ENCODE results near the gene MYEF2.
A peak's percentile ranks its signal among the peaks of the same experiment; 100 is the strongest.

MYEF2 gene

GRCh38 chr15:48143856-48144255 is 34.2 kb downstream of the MYEF2 start:
- DNase-seq: no peak

DNA sequence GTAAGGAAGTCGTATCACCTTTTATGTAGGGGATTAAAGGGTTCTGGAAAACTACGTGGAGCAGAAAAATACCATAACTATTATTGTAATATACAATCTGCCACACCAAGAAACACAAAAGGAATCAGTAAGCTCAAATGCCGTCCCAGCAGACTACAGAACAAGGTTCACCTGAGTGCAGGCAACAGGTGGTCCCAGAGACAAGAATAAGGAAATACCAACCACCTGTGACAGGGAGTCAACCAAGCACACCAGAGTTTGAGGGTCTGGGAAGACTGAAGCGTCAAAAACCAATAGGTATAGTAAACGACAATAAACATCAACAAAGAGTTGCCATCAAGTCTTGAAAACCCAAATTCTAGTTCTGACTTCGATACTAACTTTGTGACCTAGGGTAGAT is 45.2 kb downstream of the MYEF2 start:
- no peak for DNase-seq

GRCh38 chr15:48131324-48131723 is 46.8 kb downstream of the MYEF2 start:
- no peak for DNase-seq

DNA sequence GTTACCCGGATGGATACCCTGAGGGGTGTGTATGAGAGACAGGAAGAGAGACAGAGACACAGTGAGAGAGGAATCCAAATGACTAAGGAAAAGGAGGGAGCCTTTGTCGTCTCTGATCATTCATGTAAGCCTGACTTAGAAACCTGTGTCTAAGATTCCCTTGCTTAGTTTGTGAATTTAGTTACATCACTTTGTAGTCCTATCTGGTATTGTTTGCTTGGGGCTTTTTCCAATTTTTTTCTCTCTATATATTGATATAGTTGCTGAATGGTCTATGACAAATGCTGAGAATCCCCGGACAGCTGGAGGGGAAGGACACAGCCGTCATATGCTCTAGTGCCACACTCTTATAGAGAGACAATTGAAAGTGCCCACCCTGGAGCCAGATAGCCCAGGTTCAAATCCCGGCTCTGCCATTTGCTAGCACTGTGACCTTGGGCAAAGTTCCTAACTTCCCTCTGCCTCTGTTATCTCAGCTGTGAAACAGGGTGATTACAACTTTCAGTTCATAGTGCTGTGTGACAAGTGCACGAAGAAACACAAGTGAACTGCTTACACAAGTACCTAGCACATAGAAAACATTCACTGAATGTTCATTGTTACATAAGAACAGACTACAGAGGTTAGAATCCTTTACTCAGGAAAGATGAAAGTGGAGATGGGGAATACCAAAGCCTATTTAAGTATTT is 51.3 kb downstream of the MYEF2 start:
- DNase-seq: no peak

DNA sequence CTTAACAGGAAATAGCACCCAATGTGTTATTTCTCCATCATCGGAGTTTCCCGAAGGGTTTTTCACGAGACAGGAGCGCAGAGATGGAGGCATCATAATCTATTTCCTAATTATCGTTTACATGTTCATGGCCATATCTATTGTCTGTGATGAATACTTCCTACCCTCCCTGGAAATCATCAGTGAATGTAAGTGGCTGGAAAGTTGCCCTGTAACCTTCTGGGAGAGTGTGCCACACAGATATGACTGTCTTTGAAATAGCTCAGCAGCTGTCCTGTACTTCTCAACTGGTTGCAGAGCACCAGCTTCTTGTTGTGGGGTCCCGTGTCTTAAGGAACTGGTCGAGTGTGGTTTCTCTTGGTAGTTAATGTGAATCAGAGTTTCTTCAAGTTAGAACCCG is 56.2 kb downstream of the MYEF2 start:
- no peak for DNase-seq

DNA sequence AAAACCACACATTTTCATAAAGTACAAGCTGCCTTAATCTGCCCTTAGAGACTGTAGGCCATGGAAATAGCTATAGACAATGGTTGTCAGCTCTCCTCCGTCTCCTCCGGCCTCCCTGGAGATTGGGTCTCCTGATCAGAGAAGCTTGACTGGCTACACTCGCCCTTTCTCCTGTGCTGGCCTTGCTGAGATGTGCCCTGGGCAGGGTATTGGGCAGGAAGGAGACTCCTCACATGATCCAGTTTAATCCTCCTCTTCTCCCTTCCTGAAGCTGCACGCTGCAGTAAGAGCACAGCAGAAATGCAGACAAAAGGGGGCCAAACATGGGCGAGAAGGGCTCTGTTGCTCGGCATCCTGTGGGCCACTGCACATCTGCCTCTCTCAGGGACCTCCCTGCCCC is 57.4 kb downstream of the MYEF2 start, which contains the start of gene SLC24A5:
SLC24A5 (plus strand) TSS at position 246 of the 400 bp plus-strand sequence; CDS start at position 301, 55 bp downstream.
- no peak for DNase-seq

GRCh38 chr15:48119277-48119676 is 58.8 kb downstream of the MYEF2 start:
- no peak for DNase-seq

- no peak for DNase-seq
Measured at GRCh38 chr15:48112242-48112641, 65.9 kb downstream of the MYEF2 start.

DNA sequence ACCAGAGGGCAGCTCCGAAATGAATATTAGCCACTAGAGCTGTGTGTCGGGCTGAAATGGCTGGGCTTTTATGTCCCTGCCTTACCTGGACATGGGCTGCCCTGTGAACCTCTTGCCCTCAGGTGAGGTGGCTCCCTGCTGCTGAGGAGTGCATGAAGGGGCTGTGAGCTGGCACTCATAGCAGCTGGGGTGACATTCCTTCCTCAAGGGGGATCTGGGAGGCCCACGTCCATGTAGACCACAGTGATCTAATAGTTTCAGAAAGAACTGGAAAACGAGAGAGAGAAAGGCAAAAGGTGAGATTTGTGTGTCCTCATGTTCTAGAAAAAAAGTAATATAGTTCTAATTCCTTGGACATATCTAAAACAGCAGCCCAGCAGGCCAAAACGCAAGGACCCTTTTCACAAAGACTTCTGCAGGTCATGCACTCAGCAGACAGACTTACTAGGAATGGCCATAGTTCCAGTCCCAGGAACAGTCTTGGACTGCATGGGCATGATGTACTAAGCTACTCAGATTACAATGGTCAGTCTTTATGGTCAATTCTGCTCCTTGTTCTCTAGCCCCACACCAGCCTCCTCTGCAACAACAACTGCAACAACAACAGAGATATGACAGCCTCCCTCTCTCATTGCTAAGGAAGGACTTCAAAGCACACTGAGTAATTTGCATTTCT is 68.1 kb downstream of the MYEF2 start:
- DNase-seq: no peak

DNA sequence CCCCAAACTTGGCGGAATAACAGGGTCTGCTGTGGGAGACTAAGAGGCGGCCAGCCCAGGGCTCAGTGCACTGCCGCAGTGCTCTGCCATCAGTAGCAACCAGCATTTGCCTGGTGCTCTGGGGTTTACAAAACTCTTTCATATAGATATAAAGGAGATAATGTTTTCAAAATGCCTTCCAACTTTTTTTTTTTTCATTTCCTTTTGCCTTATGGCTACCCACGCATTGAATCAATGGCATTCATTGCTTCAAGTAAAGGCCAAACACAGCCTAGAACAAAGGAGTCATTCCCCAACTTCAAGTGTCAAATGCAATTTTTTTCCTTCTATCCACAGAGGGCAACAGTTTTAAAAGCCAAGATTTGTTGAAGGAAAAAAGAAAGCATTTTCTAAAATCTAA is 68.9 kb downstream of the MYEF2 start:
- no peak for DNase-seq

- no peak for DNase-seq
Measured at GRCh38 chr15:48105936-48106335, 72.2 kb downstream of the MYEF2 start.

- DNase-seq: no peak
Measured at GRCh38 chr15:48103647-48104046, 74.4 kb downstream of the MYEF2 start.

- no peak for DNase-seq
Measured at GRCh38 chr15:48102167-48102566, 75.9 kb downstream of the MYEF2 start.

DNA sequence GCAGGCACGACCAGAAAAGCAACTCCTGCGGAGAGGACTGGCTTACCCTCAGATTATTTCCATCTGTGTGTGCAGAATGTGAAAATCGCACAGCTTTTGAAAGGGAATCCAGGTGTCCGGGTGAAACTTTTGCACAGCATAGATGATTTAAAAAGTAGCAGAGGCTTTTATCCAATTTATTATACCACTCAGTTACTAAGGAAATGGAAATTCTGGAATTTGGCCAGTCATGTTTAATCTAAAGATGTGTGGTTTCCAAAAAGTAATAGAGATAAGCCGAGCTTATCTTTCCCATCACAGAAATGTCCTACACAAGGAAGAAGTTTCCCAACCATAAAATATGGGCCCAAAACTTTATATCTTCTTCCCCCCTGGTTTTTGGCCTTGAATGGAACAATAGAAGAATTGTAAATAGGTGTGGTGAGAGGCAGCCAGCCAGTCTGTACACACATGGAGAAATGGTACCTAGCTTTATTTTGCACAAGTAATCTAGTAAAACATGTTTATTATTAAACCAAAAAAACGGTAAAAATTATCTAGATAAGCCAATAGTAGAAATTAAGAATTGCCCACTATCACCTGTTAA is 76.6 kb downstream of the MYEF2 start:
- DNase-seq: no peak

DNA sequence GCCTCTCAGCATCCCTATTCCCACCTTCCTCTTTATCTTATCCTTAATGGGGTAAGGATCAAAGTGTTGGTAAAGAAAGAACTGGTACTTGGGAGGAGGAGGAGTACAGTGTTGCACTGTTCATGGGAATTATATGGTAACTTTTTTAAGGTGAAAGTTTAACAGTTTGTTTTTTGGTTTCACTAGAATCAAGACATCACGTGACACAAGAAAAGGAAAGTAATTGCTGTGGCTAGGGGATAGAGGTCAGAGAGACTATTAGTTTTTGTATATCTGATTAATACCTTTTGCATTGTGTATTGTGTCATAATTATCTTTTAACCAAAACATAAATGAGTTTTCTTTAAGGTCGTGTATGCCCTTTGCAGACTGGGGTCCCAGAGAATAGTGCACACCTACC is 80.8 kb downstream of the MYEF2 start:
- no peak for DNase-seq

- peak; percentile 34 for DNase-seq
Measured at GRCh38 chr15:48096813-48097212, 81.3 kb downstream of the MYEF2 start.

GRCh38 chr15:48096355-48096786 is 81.7 kb downstream of the MYEF2 start:
- DNase-seq: no peak

DNA sequence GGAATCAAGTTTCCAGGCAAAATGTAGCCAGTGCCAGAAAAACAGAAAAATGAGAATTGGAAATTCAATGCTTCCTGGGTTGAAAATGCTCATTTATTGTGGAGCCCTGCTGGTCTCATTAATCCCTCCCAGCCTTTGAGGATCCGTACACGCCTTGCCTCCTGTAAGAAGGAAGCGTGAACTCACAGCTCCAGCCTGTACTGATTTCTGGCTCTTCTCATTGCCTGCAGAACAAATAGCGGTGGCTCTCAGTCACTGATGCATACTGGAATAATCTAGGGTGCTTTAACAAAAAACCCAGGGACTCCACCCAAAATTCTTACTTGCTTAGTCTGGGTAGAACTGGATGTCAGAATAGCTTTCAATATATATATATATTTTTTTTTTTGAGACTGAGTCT is 86.6 kb downstream of the MYEF2 start:
- DNase-seq: no peak

- DNase-seq: no peak
Measured at GRCh38 chr15:48090666-48091065, 87.4 kb downstream of the MYEF2 start.

- DNase-seq: no peak
Measured at GRCh38 chr15:48090115-48090514, 88.0 kb downstream of the MYEF2 start.

DNA sequence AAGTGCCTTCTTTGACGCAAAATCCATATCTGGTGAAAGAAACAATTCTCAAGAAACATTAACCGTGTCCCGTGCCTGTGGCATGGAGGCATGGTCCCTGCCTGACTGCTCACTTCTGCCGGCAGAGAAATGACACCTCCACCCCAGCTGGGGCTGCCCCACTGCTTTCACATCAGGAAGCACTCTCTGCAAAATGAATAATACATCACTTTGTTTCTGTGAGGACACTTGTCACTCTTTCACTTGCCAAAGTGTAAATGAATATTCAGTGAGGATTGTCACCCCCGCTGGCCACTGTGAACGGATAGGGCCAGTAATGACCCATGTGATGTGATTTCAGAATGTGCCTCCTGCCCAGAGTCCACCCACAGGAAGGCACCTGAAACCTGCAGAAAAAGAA is 88.4 kb downstream of the MYEF2 start:
- DNase-seq: no peak

GRCh38 chr15:48087844-48088243 is 90.3 kb downstream of the MYEF2 start:
- no peak for DNase-seq

DNA sequence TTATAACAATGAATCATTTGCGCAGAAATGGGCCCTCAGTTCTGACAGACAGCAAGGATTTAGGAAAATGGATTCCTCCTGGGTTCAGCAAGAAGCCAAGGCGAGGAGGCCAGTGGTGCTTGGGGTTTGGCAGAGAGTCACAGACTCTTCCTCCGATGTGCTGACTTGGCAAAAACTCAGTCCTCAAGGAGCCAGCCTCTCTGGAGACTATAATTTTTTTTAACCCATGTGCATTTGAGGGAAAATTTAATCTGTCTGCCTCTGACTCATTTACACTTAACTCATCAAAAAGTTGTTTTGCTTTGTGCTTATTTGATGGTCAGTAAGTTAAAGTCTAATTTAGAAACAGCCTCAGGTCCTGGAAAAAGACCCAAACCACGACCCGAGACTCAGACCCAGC is 91.5 kb downstream of the MYEF2 start:
- DNase-seq: no peak

GRCh38 chr15:48086133-48086532 is 92.0 kb downstream of the MYEF2 start:
- DNase-seq: no peak

Data from T1000 (cell line).